Naive B cell (primary cell): ENCODE measurements around the gene ERG. TPM values are rescaled to one million over a fixed set of nuclear protein-coding genes. Genes with fewer than 3 reads are reported as not detected.

ENCODE experiments used
- ATAC-seq, 2 donors: fragments of 150-1000 bp; cut with Tn5 transposase; 2 replicates each; pipeline ENCODE4 v1.10.0; 2021; ENCODE audit warnings: low read depth in 2 of 2, mild to moderate bottlenecking in 2 of 2, moderate library complexity in 2 of 2
- DNase-seq: peaks from one replicate; pipeline ENCODE4 v3.0.0; 2022
- H3K27ac Mint-ChIP-seq, 6 donors: one replicate each; pipeline ENCODE4 v1.8.0; 2020 to 2022; ENCODE audit warnings: mild to moderate bottlenecking in 6 of 6, mixed read lengths in 6 of 6, moderate library complexity in 5 of 6, inconsistent platforms in 2 of 6
- H3K27me3 Mint-ChIP-seq, 3 donors: one replicate each; pipeline ENCODE4 v1.8.0; 2021 to 2022; ENCODE audit warnings: mixed read lengths in 3 of 3, mild to moderate bottlenecking in 1 of 3
- H3K36me3 Mint-ChIP-seq, 2 donors: one replicate each; pipeline ENCODE4 v1.8.0; 2020 to 2022; ENCODE audit warnings: mixed read lengths in 2 of 2, inconsistent platforms in 1 of 2, mild to moderate bottlenecking in 1 of 2
- H3K4me1 Mint-ChIP-seq, 3 donors: one replicate each; pipeline ENCODE4 v1.8.0; 2020 to 2022; ENCODE audit warnings: mixed read lengths in 3 of 3, inconsistent platforms in 1 of 3, mild to moderate bottlenecking in 1 of 3, moderate library complexity in 1 of 3
- H3K4me3 Mint-ChIP-seq, 8 donors: one replicate each; pipeline ENCODE4 v1.8.0; 2020 to 2022; ENCODE audit warnings: mild to moderate bottlenecking in 8 of 8, mixed read lengths in 8 of 8, moderate library complexity in 8 of 8, inconsistent platforms in 2 of 8
- H3K9me3 Mint-ChIP-seq, 7 donors: one replicate each; pipeline ENCODE4 v1.8.0; 2020 to 2022; ENCODE audit warnings: mixed read lengths in 7 of 7, mild to moderate bottlenecking in 5 of 7, inconsistent platforms in 2 of 7, moderate library complexity in 1 of 7
- polyA plus RNA-seq, 6 donors: library from polyadenylated mRNA; unstranded; fragments of 300-500 nt; fragmentation: Illumina TruSeq; gene quantifications; one replicate each; pipeline ENCODE4 v1.2.3, GENCODE V29; 2021; ENCODE audit warnings: low read depth in 6 of 6

ERG gene
- polyA plus RNA-seq, 6 donors from 2014 or later, result not detected

GRCh38 chr21:38388203-38388602 lies 110.1 kb downstream of the ERG start:
- Mint-ChIP-seq H3K4me3 (no peak overlapping the region), H3K4me1 (no peaks in the 10 kb centered on the region), H3K36me3 (no peaks in the 10 kb centered on the region), H3K9me3 (no peaks in the 10 kb centered on the region), H3K27ac (no peak overlapping the region), H3K27me3 (peaks cover 5 to 13% (median 8%) of the 10 kb centered on the region in 3 donors)
- ATAC-seq (no peak), DNase-seq (no peak)

- H3K9me3 Mint-ChIP-seq, result no peaks in the 10 kb centered on the region
- ATAC-seq, result no peak
- DNase-seq, result no peak
- no peaks in the 10 kb centered on the region for H3K36me3 Mint-ChIP-seq
- H3K4me1 Mint-ChIP-seq, result no peaks in the 10 kb centered on the region
- peaks cover 5 to 15% (median 8%) of the 10 kb centered on the region in 3 donors for H3K27me3 Mint-ChIP-seq
- no peak overlapping the region for H3K27ac Mint-ChIP-seq
- no peak overlapping the region for H3K4me3 Mint-ChIP-seq
Measured at GRCh38 chr21:38386967-38387366, 111.3 kb downstream of the ERG start.

- Mint-ChIP-seq H3K4me3 (no peak overlapping the region), H3K4me1 (no peaks in the 10 kb centered on the region), H3K9me3 (no peaks in the 10 kb centered on the region), H3K27me3 (peaks cover 5 to 15% (median 8%) of the 10 kb centered on the region in 3 donors), H3K27ac (no peak overlapping the region), H3K36me3 (no peaks in the 10 kb centered on the region)
- DNase-seq (no peak), ATAC-seq (no peak)
Measured at GRCh38 chr21:38385427-38386175, 112.7 kb downstream of the ERG start.

GRCh38 chr21:38384675-38385426 lies 113.4 kb downstream of the ERG start:
- H3K9me3 Mint-ChIP-seq, result no peaks in the 10 kb centered on the region
- peaks cover 5 to 15% (median 8%) of the 10 kb centered on the region in 3 donors for H3K27me3 Mint-ChIP-seq
- no peak overlapping the region for H3K27ac Mint-ChIP-seq
- H3K4me1 Mint-ChIP-seq, result no peaks in the 10 kb centered on the region
- no peaks in the 10 kb centered on the region for H3K36me3 Mint-ChIP-seq
- no peak overlapping the region for H3K4me3 Mint-ChIP-seq
- DNase-seq (no peak), ATAC-seq (no peak)

- Mint-ChIP-seq H3K4me1 (no peaks in the 10 kb centered on the region), H3K36me3 (no peaks in the 10 kb centered on the region), H3K27me3 (peaks cover 5 to 15% (median 8%) of the 10 kb centered on the region in 3 donors), H3K9me3 (no peaks in the 10 kb centered on the region), H3K4me3 (no peak overlapping the region), H3K27ac (no peak overlapping the region)
- no peak for DNase-seq
- no peak for ATAC-seq
Measured at GRCh38 chr21:38384238-38384560, 114.1 kb downstream of the ERG start.

- Mint-ChIP-seq H3K4me1 (no peaks in the 10 kb centered on the region), H3K4me3 (no peak overlapping the region), H3K36me3 (no peaks in the 10 kb centered on the region), H3K27ac (no peak overlapping the region), H3K9me3 (no peaks in the 10 kb centered on the region), H3K27me3 (peaks cover 5 to 15% (median 8%) of the 10 kb centered on the region in 3 donors)
- DNase-seq (no peak), ATAC-seq (no peak)
Measured at GRCh38 chr21:38383411-38384237, 114.7 kb downstream of the ERG start.

- peaks cover 0 to 9% (median 4%) of the 10 kb centered on the region in 7 donors for H3K9me3 Mint-ChIP-seq
- peaks cover 5 to 8% (median 7%) of the 10 kb centered on the region in 3 donors for H3K4me1 Mint-ChIP-seq
- DNase-seq (no peak), ATAC-seq (no peak)
- H3K4me3 Mint-ChIP-seq, result no peak overlapping the region
- peaks cover 0 to 15% (median 8%) of the 10 kb centered on the region in 3 donors for H3K27me3 Mint-ChIP-seq
- peaks cover 0 to 8% of the 10 kb centered on the region in 2 donors for H3K36me3 Mint-ChIP-seq
- no peak overlapping the region for H3K27ac Mint-ChIP-seq
Measured at GRCh38 chr21:38380481-38381137, 117.7 kb downstream of the ERG start.

GRCh38 chr21:38379147-38379546 lies 119.1 kb downstream of the ERG start:
- H3K4me3 Mint-ChIP-seq, result no peak overlapping the region
- H3K27me3 Mint-ChIP-seq, result peaks cover 0 to 12% (median 3%) of the 10 kb centered on the region in 3 donors
- H3K4me1 Mint-ChIP-seq, result peaks cover 5 to 8% (median 7%) of the 10 kb centered on the region in 3 donors
- H3K27ac Mint-ChIP-seq, result no peak overlapping the region
- peaks cover 0 to 18% (median 5%) of the 10 kb centered on the region in 7 donors for H3K9me3 Mint-ChIP-seq
- ATAC-seq (no peak), DNase-seq (no peak)
- H3K36me3 Mint-ChIP-seq, result peaks cover 0 to 8% of the 10 kb centered on the region in 2 donors

- peak overlapping the region in 3 of 8 donors; percentile 34 to 46 (median 42) for H3K4me3 Mint-ChIP-seq
- DNase-seq (no peak), ATAC-seq (no peak)
- H3K4me1 Mint-ChIP-seq, result peaks cover 5 to 8% (median 7%) of the 10 kb centered on the region in 3 donors
- H3K27me3 Mint-ChIP-seq, result peaks cover 0 to 4% (median 4%) of the 10 kb centered on the region in 3 donors
- peaks cover 4 to 34% (median 7%) of the 10 kb centered on the region in 7 donors for H3K9me3 Mint-ChIP-seq
- no peak overlapping the region for H3K27ac Mint-ChIP-seq
- H3K36me3 Mint-ChIP-seq, result peaks cover 0 to 8% of the 10 kb centered on the region in 2 donors
Measured at GRCh38 chr21:38377165-38378088, 120.8 kb downstream of the ERG start.

- no peak for DNase-seq
- Mint-ChIP-seq H3K27me3 (peaks cover 0 to 4% (median 4%) of the 10 kb centered on the region in 3 donors), H3K27ac (no peak overlapping the region), H3K4me3 (peak overlapping the region; percentile 46 to 86 (median 69)), H3K9me3 (peaks cover 5 to 41% (median 7%) of the 10 kb centered on the region in 7 donors), H3K4me1 (peaks cover 5 to 8% (median 7%) of the 10 kb centered on the region in 3 donors), H3K36me3 (peaks cover 0 to 8% of the 10 kb centered on the region in 2 donors)
- no peak for ATAC-seq
Measured at GRCh38 chr21:38376693-38377092, 121.6 kb downstream of the ERG start.

GRCh38 chr21:38376235-38376634 lies 122.0 kb downstream of the ERG start:
- DNase-seq (no peak), ATAC-seq (peak in 1 of 2 donors; percentile 21)
- peak overlapping the region; percentile 46 to 86 (median 69) for H3K4me3 Mint-ChIP-seq
- H3K27ac Mint-ChIP-seq, result no peak overlapping the region
- H3K4me1 Mint-ChIP-seq, result peaks cover 5 to 8% (median 7%) of the 10 kb centered on the region in 3 donors
- H3K9me3 Mint-ChIP-seq, result peaks cover 5 to 42% (median 7%) of the 10 kb centered on the region in 7 donors
- H3K36me3 Mint-ChIP-seq, result peaks cover 0 to 8% of the 10 kb centered on the region in 2 donors
- H3K27me3 Mint-ChIP-seq, result peaks cover 0 to 4% (median 4%) of the 10 kb centered on the region in 3 donors

GRCh38 chr21:38367646-38368045 lies 130.6 kb downstream of the ERG start:
- H3K4me1 Mint-ChIP-seq, result no peaks in the 10 kb centered on the region
- no peak overlapping the region for H3K27ac Mint-ChIP-seq
- H3K36me3 Mint-ChIP-seq, result no peaks in the 10 kb centered on the region
- H3K27me3 Mint-ChIP-seq, result no peaks in the 10 kb centered on the region
- ATAC-seq (no peak), DNase-seq (no peak)
- peaks cover 0 to 9% (median 2%) of the 10 kb centered on the region in 7 donors for H3K9me3 Mint-ChIP-seq
- H3K4me3 Mint-ChIP-seq, result no peak overlapping the region
